Neural cell (in vitro differentiated cells): ENCODE measurements around the gene UBE3B.

ENCODE experiments used
- EZH2 ChIP-seq: fragments of 200-600, 300-800 bp; shearing (Covaris generic), sonication (generic); IDR thresholded peaks from 2 replicates; pipeline ENCODE4 v1.6.1; 2014; ENCODE audit warnings: antibody characterized with exemption, low read length, borderline replicate concordance, mild to moderate bottlenecking; ENCODE audit not compliant: insufficient read depth, poor library complexity, severe bottlenecking
- POLR2AphosphoS5 ChIP-seq: IDR thresholded peaks from 2 replicates; pipeline ENCODE4 v1.6.1; 2012
- TF ChIP-seq, protein P1 (sequence below): fragments of 450-650 bp; IDR thresholded peaks from 2 replicates; pipeline ENCODE4 v1.5.1; 2014; ENCODE audit warnings: antibody characterized with exemption, mild to moderate bottlenecking, moderate library complexity; ENCODE audit not compliant: poor library complexity, severe bottlenecking

DNA sequence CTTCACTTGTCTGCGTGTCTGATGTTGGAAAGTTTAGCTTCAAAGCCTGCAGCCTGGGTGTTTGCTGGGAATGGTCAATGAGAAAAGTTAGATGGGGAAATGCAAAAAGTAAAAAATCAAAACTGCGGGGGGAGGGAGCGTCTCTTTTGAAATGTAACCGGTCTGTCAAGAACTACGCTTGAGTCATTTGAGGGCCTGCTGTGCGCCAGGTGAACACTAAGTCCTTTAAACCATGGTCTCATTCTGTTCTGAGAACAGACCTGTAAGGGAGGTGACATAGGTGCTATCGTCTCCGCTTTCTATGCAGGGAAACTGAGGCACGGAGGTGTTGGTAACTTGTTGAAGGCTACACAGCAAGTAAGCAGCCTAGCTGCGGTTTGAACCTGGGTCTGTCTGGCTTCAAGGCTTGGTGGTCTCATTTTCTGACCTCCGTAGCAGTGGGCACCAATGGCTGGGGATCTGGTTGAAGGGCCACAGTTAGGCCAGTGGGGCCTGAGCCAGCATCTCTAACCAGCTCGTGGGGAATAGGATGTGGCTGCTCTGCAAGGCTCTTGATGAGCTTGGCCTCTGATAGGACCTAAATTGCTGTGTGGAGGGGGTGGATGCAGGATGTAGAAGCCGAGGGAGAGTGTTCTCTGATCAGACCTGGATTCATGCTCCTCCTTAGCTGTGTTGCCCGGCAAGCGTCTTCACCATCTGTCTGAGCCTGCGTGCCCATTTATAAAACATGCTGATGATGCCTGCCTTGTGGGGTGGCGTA, 41.8 kb upstream of the UBE3B start:
- TF ChIP-seq, protein P1, sequence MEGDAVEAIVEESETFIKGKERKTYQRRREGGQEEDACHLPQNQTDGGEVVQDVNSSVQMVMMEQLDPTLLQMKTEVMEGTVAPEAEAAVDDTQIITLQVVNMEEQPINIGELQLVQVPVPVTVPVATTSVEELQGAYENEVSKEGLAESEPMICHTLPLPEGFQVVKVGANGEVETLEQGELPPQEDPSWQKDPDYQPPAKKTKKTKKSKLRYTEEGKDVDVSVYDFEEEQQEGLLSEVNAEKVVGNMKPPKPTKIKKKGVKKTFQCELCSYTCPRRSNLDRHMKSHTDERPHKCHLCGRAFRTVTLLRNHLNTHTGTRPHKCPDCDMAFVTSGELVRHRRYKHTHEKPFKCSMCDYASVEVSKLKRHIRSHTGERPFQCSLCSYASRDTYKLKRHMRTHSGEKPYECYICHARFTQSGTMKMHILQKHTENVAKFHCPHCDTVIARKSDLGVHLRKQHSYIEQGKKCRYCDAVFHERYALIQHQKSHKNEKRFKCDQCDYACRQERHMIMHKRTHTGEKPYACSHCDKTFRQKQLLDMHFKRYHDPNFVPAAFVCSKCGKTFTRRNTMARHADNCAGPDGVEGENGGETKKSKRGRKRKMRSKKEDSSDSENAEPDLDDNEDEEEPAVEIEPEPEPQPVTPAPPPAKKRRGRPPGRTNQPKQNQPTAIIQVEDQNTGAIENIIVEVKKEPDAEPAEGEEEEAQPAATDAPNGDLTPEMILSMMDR = no peak
- TF ChIP-seq EZH2 (no peak), POLR2AphosphoS5 (no peak)
